GM19463 (cell line): Measurements from ENCODE around the gene NECAP2.
"Not testable (repeated sequence)": the region's sequence is repeated elsewhere in the genome, so short reads cannot be mapped to it uniquely, and the experiment has no call there.

ENCODE experiments used
- ATAC-seq: cut with Tn5 transposase; IDR thresholded peaks from one replicate; pipeline ENCODE4 v1.9.1; 2021; ENCODE audit warnings: mild to moderate bottlenecking, moderate library complexity; ENCODE audit not compliant: unreplicated experiment

The NECAP2 gene

GRCh38 chr1:16456151-16456550, 15.6 kb downstream of the NECAP2 start:
- not testable (repeated sequence) for ATAC-seq

GRCh38 chr1:16458831-16459230, 18.3 kb downstream of the NECAP2 start:
- no peak for ATAC-seq

GRCh38 chr1:16459352-16459925, 18.9 kb downstream of the NECAP2 start:
- no peak for ATAC-seq

GRCh38 chr1:16461681-16462080, 21.2 kb downstream of the NECAP2 start:
- no peak for ATAC-seq

GRCh38 chr1:16462773-16463330, 22.3 kb downstream of the NECAP2 start:
- no peak for ATAC-seq

GRCh38 chr1:16464917-16465625, 24.5 kb downstream of the NECAP2 start:
- no peak for ATAC-seq

- ATAC-seq = no peak
Measured at GRCh38 chr1:16468558-16468957, 28.0 kb downstream of the NECAP2 start.

- ATAC-seq = no peak
Measured at GRCh38 chr1:16474166-16474800, 33.8 kb downstream of the NECAP2 start.

GRCh38 chr1:16474891-16475290, 34.4 kb downstream of the NECAP2 start:
- not testable (repeated sequence) for ATAC-seq

- not testable (repeated sequence) for ATAC-seq
Measured at GRCh38 chr1:16475771-16476770, 35.5 kb downstream of the NECAP2 start.

- no peak for ATAC-seq
Measured at GRCh38 chr1:16478091-16478490, 37.6 kb downstream of the NECAP2 start.

- not testable (repeated sequence) for ATAC-seq
Measured at GRCh38 chr1:16483146-16483545, 42.6 kb downstream of the NECAP2 start.

- ATAC-seq = not testable (repeated sequence)
Measured at GRCh38 chr1:16483639-16484500, 43.3 kb downstream of the NECAP2 start.

GRCh38 chr1:16484501-16484835, 43.9 kb downstream of the NECAP2 start:
- ATAC-seq = no peak

- no peak for ATAC-seq
Measured at GRCh38 chr1:16484931-16485330, 44.4 kb downstream of the NECAP2 start.

- ATAC-seq = not testable (repeated sequence)
Measured at GRCh38 chr1:16486316-16486715, 45.8 kb downstream of the NECAP2 start.

GRCh38 chr1:16487011-16487410, 46.5 kb downstream of the NECAP2 start:
- not testable (repeated sequence) for ATAC-seq

GRCh38 chr1:16489195-16489880, 48.8 kb downstream of the NECAP2 start:
- not testable (repeated sequence) for ATAC-seq

- ATAC-seq = no peak
Measured at GRCh38 chr1:16491056-16491675, 50.6 kb downstream of the NECAP2 start.
